Kidney epithelial cell (primary cell): Measurements from ENCODE around the gene VWA7. TPM values are rescaled to one million over a fixed set of nuclear protein-coding genes. Genes with fewer than 3 reads are reported as not detected.

ENCODE experiments used
- DNase-seq: peaks from one replicate; pipeline ENCODE4 v3.0.0-alpha.2; 2010; ENCODE audit warnings: low read depth
- H3K27me3 ChIP-seq: 2 replicates; pipeline ENCODE4 v1.6.0; 2011; ENCODE audit warnings: low read length; ENCODE audit not compliant: control insufficient read depth, insufficient read depth
- H3K36me3 ChIP-seq: 2 replicates; pipeline ENCODE4 v1.5.1; 2011; ENCODE audit warnings: low read length; ENCODE audit not compliant: control insufficient read depth, insufficient read depth
- H3K4me3 ChIP-seq: 2 replicates; pipeline ENCODE4 v1.5.1; 2011; ENCODE audit warnings: low read depth, mild to moderate bottlenecking, control low read depth, low read length
- total RNA-seq: library from RNA; depleted of rRNA; stranded (reverse); fragments of >200 nt; gene quantifications from 2 replicates; pipeline ENCODE4 v1.2.3, GENCODE V29; 2015
- TF ChIP-seq, protein P1 (sequence below): IDR thresholded peaks from 2 replicates; pipeline ENCODE4 v1.5.1; 2011; ENCODE audit warnings: mild to moderate bottlenecking, moderate library complexity, low read length, control low read depth, inconsistent platforms; ENCODE audit not compliant: insufficient read depth, poor library complexity, severe bottlenecking

The VWA7 gene
- total RNA-seq, 1 donor from 2014 or later, result 3.1 TPM

DNA sequence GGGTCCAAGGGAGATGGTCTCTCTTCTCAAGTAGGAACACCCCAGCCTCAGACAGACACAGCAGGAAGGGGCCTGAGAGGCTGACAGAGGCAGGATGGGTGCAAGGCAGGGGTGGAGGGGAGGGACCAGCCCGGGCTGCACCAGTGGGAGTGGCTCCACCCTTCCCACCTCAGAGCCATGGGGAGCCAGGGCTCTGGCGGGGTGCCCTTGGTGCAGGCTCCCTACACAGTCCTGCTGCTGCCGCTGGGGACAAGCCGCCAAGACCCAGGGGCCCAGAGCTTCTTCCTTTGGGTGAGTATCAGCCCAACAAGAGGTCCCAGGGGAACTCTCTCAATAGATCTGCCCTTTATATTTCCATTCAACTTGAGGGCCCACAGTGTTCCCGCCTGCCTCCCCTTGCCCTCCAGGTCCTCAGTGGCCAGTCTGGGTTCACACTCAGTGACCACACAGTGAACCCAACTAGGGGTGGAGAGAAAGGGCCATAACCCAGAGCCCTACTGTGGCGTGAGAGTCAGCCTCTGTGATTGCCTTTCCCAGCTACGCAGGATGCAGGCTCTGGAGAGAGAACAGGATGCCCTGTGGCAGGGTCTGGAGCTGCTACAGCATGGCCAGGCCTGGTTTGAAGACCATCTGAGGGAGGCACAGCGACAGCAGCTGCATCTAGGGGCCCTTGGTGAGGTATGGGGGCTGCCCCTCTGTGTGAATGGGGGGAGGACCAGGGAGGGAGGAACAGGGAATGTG, 14.1 kb downstream of the VWA7 start:
- Histone ChIP-seq H3K27me3 (no peaks in the 10 kb centered on the region), H3K4me3 (no peak overlapping the region), H3K36me3 (no peaks in the 10 kb centered on the region)
- no peak for DNase-seq
- TF ChIP-seq, protein P1, sequence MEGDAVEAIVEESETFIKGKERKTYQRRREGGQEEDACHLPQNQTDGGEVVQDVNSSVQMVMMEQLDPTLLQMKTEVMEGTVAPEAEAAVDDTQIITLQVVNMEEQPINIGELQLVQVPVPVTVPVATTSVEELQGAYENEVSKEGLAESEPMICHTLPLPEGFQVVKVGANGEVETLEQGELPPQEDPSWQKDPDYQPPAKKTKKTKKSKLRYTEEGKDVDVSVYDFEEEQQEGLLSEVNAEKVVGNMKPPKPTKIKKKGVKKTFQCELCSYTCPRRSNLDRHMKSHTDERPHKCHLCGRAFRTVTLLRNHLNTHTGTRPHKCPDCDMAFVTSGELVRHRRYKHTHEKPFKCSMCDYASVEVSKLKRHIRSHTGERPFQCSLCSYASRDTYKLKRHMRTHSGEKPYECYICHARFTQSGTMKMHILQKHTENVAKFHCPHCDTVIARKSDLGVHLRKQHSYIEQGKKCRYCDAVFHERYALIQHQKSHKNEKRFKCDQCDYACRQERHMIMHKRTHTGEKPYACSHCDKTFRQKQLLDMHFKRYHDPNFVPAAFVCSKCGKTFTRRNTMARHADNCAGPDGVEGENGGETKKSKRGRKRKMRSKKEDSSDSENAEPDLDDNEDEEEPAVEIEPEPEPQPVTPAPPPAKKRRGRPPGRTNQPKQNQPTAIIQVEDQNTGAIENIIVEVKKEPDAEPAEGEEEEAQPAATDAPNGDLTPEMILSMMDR, result no peak

DNA sequence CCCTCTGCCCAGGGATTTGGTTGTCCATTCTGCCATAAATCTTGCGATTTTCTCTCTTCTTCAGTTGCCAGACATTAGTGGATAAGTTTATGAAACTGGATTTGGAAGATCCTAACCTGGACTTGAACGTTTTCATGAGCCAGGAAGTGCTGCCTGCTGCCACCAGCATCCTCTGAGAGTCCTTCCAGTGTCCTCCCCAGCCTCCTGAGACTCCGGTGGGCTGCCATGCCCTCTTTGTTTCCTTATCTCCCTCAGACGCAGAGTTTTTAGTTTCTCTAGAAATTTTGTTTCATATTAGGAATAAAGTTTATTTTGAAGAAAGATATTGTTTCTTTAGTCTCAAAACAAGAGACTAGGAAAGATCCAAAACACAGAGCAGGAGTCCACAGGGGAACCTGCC, 14.8 kb downstream of the VWA7 start, which contains the start of gene SAPCD1:
Gene SAPCD1 (plus strand): TSS at position 301 of the 400 bp plus-strand sequence. CDS start 399 bp downstream, outside the sequence.
- DNase-seq, result no peak

DNA sequence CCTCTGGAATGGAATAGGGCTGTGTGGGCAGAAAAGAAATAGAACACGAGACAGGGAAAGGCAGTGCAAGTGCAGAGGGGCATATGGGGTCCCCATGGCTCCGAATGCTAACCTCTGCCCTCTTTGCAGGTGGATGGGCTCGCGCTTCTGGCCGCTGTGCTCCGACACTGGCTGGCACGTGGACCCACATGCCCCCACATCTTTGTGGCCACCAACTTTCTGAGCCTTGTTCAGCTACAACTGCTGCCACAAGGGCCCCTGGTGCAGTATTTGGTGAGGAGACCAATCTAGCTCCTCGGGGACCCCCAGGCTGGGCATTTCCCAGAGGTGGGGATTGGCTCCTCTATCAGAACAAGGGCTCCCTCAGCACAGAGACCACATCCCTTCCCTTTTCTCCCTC, 15.8 kb downstream of the VWA7 start:
- TF ChIP-seq, protein P1, result no peak
- Histone ChIP-seq H3K4me3 (no peak overlapping the region), H3K27me3 (no peaks in the 10 kb centered on the region), H3K36me3 (no peaks in the 10 kb centered on the region)
- no peak for DNase-seq

More for the DNA sequence above, 14.8 kb downstream of the VWA7 start, which contains the start of gene SAPCD1:
- Histone ChIP-seq H3K36me3 (no peaks in the 10 kb centered on the region), H3K27me3 (no peaks in the 10 kb centered on the region), H3K4me3 (no peak within 1 kb of the TSS)
- TF ChIP-seq, protein P1, result no peak

DNA sequence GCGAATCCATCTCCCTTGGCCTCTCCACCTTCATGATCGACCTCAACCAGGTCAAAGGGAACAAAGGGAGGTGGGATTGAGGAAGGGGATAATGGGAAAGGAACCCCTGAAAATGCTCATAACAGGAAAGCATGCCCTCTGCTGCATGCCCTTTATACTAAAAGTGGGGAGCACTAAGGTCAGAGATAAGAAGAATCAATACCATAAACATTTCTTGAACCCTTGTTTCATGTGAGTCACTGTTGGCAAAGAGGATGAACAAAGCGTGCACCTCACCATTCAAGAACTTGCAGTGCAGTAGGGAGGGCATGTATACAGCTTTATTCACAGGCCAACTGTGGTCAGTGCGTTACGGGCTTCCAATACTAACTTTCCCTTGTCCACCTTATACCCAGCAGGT, 16.3 kb downstream of the VWA7 start:
- H3K27me3 ChIP-seq, result no peaks in the 10 kb centered on the region
- no peak overlapping the region for H3K4me3 ChIP-seq
- TF ChIP-seq, protein P1, result no peak
- no peaks in the 10 kb centered on the region for H3K36me3 ChIP-seq
- DNase-seq, result no peak

DNA sequence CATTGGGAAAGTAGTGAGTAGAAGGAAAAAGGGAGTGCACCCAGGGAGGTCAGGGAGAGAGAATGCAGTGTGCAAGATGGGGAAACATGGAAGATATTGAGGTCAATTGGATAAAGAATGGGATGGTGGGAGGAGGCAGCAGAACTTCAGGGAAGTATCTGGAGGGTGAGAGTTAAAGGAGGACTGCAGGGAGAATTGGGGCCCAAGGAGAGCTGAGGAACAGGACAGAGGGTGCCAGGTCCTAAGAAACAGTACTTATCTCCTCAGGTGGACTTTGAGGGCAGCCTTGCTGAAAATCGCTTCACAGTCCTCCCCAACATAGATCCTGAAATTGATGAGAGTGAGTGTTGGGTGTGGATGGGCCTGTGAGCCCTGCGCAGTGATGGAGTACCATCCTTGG, 18.8 kb downstream of the VWA7 start:
- TF ChIP-seq, protein P1, result no peak
- H3K4me3 ChIP-seq, result no peak overlapping the region

DNA sequence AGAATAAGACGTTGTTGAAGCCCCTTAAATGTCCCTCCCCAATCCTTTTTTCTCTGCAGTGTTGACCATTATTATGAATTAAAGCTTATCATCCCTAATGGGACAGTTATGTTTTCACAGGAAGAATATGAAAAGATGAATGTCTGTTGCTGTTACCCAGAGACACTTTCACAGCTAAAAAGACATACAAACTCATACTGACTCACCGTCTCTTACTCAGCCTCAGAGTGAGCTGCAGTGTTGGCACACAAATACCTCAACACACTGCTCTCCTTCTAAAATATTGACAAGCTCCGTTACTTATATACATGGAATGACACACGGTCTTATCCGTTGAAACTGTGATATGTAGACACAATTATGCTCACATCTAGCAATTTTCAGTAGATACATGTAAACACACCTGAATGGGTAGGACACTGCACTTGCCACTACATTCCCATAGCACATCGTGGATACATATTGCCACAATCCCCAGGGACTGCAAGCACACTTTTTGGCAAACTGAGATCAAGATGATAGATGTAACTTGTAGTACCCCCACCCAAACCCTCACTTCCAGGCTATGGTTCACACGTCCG, 24.3 kb downstream of the VWA7 start:
- TF ChIP-seq, protein P1, result no peak
- no peak for DNase-seq
- Histone ChIP-seq H3K4me3 (no peak overlapping the region), H3K36me3 (no peaks in the 10 kb centered on the region), H3K27me3 (no peaks in the 10 kb centered on the region)

More for the DNA sequence above, 18.8 kb downstream of the VWA7 start:
- DNase-seq, result no peak
- no peaks in the 10 kb centered on the region for H3K27me3 ChIP-seq
- no peaks in the 10 kb centered on the region for H3K36me3 ChIP-seq
